ENCODE data around the gene PCBP3. TPM values are rescaled to one million over a fixed set of nuclear protein-coding genes. Genes with fewer than 3 reads are reported as not detected.

Gene PCBP3
- total RNA-seq, 1 donor from 2014 or later, result not detected

DNA sequence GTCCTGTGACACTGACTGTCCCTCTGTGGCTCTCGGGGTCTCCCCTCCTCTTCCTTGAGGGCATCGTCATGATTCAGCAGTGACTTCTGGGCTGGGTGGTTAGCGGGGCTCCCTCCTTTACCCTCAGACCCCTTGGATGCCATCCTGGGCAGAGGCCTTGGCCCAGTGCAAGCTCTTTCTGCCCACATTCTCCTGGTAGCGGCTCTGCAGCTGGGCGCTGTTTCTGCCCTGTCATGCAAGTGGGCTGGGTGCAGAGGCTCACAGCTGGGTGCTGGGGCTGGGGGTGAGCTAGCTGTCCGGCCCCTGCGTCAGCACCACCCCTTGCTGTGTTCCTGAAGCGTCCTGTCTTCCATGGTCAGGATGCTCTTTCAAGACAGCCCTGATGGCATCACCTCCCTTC is 158.5 kb downstream of the PCBP3 start:
- TF ChIP-seq CTCF (IDR thresholded peaks at IDR 0.05), result no peak
- intact Hi-C loops (cut with micrococcal nuclease), result no loop called here
- no peak for ATAC-seq (ENCODE audit: low read depth)
- Mint-ChIP-seq H3K4me3 (no peak overlapping the region), H3K4me1 (no peaks in the 10 kb centered on the region), H3K36me3 (ENCODE audit: low read depth) (no peaks in the 10 kb centered on the region), H3K27me3 (peaks cover 3% of the 10 kb centered on the region), H3K9me3 (no peaks in the 10 kb centered on the region), H3K27ac (no peak overlapping the region)
- ChIA-PET CTCF (no interaction called here), POLR2A (no interaction called here)
- DNase-seq, result no peak

DNA sequence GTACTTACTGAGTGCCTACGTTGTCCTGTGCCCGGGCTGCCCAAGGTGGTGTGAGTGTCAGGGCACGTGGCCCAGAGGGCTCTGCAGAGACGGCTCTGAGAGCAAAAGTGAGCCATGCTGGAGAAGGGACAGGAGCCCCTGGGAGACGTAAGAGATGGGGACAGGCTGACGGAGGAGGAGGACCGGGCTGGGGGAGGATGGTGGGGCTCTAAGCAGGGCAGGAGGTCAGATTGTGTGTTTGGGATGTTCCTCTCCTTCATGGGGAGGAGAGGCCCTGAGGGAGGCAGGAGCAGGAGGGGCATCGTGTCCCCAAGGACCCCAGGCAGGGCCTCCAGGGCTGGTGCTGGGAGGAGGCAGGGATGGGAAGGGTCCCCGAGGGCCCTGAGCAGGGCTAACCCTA is 158.9 kb downstream of the PCBP3 start:
- Mint-ChIP-seq H3K4me3 (no peak overlapping the region), H3K4me1 (no peaks in the 10 kb centered on the region), H3K9me3 (no peaks in the 10 kb centered on the region), H3K36me3 (ENCODE audit: low read depth) (no peaks in the 10 kb centered on the region), H3K27me3 (peaks cover 7% of the 10 kb centered on the region), H3K27ac (no peak overlapping the region)
- ATAC-seq (ENCODE audit: low read depth) (no peak), DNase-seq (no peak)
- ChIA-PET POLR2A (no interaction called here), CTCF (no interaction called here)
- intact Hi-C loops (cut with micrococcal nuclease), result no loop called here
- no peak for TF ChIP-seq CTCF (IDR thresholded peaks at IDR 0.05)

GRCh38 chr21:45802956-45803617 is 159.6 kb downstream of the PCBP3 start:
- Mint-ChIP-seq H3K4me1 (no peaks in the 10 kb centered on the region), H3K9me3 (no peaks in the 10 kb centered on the region), H3K27ac (no peak overlapping the region), H3K4me3 (no peak overlapping the region), H3K27me3 (peaks cover 8% of the 10 kb centered on the region), H3K36me3 (ENCODE audit: low read depth) (no peaks in the 10 kb centered on the region)
- ATAC-seq (ENCODE audit: low read depth), result no peak
- no peak for DNase-seq
- no peak for TF ChIP-seq CTCF (IDR thresholded peaks at IDR 0.05)
- POLR2A ChIA-PET, result no interaction called here
- intact Hi-C loops (cut with micrococcal nuclease), result no loop called here
- CTCF ChIA-PET, result no interaction called here

GRCh38 chr21:45803618-45804340 is 160.3 kb downstream of the PCBP3 start:
- ATAC-seq (ENCODE audit: low read depth) (no peak), DNase-seq (no peak)
- H3K4me3 Mint-ChIP-seq, result no peak overlapping the region
- POLR2A ChIA-PET, result no interaction called here
- no peaks in the 10 kb centered on the region for H3K4me1 Mint-ChIP-seq
- H3K9me3 Mint-ChIP-seq, result no peaks in the 10 kb centered on the region
- no peak overlapping the region for H3K27ac Mint-ChIP-seq
- CTCF ChIA-PET, result no interaction called here
- TF ChIP-seq CTCF (IDR thresholded peaks at IDR 0.05), result no peak
- peaks cover 8% of the 10 kb centered on the region for H3K27me3 Mint-ChIP-seq
- intact Hi-C loops (cut with micrococcal nuclease), result no loop called here
- H3K36me3 Mint-ChIP-seq (ENCODE audit: low read depth), result no peaks in the 10 kb centered on the region

DNA sequence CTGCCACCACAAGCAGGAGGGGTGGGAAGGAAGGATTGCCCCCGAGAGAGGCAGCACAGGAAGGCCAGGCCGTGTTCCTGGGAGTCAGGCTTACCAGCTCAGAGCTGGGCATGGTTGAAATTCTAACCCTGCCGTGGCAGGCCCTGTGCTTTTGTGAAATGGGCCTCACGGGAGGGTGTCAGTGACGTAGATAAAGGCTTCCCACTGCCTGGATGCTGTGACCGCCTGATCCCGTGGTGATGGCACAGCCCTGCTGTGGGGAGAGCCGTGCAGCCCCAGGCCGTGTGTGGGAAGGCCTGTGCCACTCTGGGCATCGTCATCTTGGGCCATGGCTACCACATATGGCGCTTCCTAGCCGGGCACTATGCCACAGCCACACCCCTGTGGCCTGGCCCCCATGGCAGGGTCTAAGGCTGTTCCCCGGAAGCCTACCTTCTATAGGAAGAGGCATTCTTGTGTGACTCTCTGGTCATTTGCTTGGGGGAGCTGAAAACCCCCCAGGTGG is 161.3 kb downstream of the PCBP3 start:
- no peaks in the 10 kb centered on the region for H3K4me1 Mint-ChIP-seq
- DNase-seq (no peak), ATAC-seq (ENCODE audit: low read depth) (no peak)
- intact Hi-C loops (cut with micrococcal nuclease), result no loop called here
- no peak for TF ChIP-seq CTCF (IDR thresholded peaks at IDR 0.05)
- POLR2A ChIA-PET, result no interaction called here
- H3K9me3 Mint-ChIP-seq, result no peaks in the 10 kb centered on the region
- no peak overlapping the region for H3K4me3 Mint-ChIP-seq
- H3K36me3 Mint-ChIP-seq (ENCODE audit: low read depth), result no peaks in the 10 kb centered on the region
- peaks cover 8% of the 10 kb centered on the region for H3K27me3 Mint-ChIP-seq
- CTCF ChIA-PET, result no interaction called here
- H3K27ac Mint-ChIP-seq, result no peak overlapping the region
